GM10266 (cell line): ENCODE data around the gene ACAP3.

Experiments
- DNase-seq: peaks from one replicate; pipeline ENCODE4 v3.0.0; 2012; ENCODE audit errors: extremely low spot score
- TF ChIP-seq, protein P1 (sequence below): IDR thresholded peaks from 2 replicates; pipeline ENCODE4 v1.5.1; 2012; ENCODE audit warnings: mild to moderate bottlenecking, low read depth; ENCODE audit not compliant: control insufficient read depth, insufficient read depth; ENCODE audit errors: missing control alignments

Gene ACAP3

GRCh38 chr1:1294250-1294890 is 13.4 kb downstream of the ACAP3 start:
- TF ChIP-seq, protein P1, sequence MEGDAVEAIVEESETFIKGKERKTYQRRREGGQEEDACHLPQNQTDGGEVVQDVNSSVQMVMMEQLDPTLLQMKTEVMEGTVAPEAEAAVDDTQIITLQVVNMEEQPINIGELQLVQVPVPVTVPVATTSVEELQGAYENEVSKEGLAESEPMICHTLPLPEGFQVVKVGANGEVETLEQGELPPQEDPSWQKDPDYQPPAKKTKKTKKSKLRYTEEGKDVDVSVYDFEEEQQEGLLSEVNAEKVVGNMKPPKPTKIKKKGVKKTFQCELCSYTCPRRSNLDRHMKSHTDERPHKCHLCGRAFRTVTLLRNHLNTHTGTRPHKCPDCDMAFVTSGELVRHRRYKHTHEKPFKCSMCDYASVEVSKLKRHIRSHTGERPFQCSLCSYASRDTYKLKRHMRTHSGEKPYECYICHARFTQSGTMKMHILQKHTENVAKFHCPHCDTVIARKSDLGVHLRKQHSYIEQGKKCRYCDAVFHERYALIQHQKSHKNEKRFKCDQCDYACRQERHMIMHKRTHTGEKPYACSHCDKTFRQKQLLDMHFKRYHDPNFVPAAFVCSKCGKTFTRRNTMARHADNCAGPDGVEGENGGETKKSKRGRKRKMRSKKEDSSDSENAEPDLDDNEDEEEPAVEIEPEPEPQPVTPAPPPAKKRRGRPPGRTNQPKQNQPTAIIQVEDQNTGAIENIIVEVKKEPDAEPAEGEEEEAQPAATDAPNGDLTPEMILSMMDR: no peak
- DNase-seq: no peak

- TF ChIP-seq, protein P1: no peak
- DNase-seq: no peak
These were observed 14.2 kb downstream of the ACAP3 start for GRCh38 chr1:1293263-1294249.

GRCh38 chr1:1292851-1293250 is 14.9 kb downstream of the ACAP3 start:
- TF ChIP-seq, protein P1: no peak
- DNase-seq: no peak

DNA sequence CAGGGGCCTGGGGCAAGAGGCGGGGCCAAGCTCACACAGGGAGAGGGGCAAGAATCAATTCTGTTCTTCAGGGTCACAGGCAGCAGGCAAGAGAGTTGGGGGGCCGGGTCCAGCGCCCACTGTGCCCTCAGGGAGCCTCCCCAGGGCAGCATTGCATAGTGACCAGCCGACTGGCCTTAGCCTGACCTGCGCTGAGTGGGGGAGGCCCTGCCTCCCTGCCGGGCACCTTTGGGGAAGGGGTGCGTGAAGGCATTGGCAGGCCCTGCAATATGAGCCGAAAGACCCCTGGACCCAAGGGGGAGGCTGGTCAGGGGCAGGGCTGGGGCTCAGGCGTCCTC is 15.3 kb downstream of the ACAP3 start:
- TF ChIP-seq, protein P1: no peak
- DNase-seq: no peak

- DNase-seq: peak; percentile 88
- TF ChIP-seq, protein P1: peak; percentile 82
These were observed 15.9 kb downstream of the ACAP3 start for GRCh38 chr1:1291548-1292441.

- DNase-seq: no peak
- TF ChIP-seq, protein P1: no peak
These were observed 16.7 kb downstream of the ACAP3 start for GRCh38 chr1:1291023-1291528.
